Loucy (cell line): ENCODE results near the gene ZFYVE28.

ENCODE experiments used
- EZH2phosphoT487 ChIP-seq: fragments of 200-600 bp; IDR thresholded peaks from 2 replicates; pipeline ENCODE4 v1.6.1; 2018; ENCODE audit warnings: antibody characterized with exemption, mild to moderate bottlenecking, moderate library complexity, borderline replicate concordance
- TF ChIP-seq, protein P1 (sequence below): fragments of 200-600 bp; sonication (generic); conservative IDR thresholded peaks from 2 replicates; pipeline ENCODE4 v1.5.1; 2014; ENCODE audit warnings: mild to moderate bottlenecking, antibody characterized with exemption, low read length

- TF ChIP-seq, protein P1, sequence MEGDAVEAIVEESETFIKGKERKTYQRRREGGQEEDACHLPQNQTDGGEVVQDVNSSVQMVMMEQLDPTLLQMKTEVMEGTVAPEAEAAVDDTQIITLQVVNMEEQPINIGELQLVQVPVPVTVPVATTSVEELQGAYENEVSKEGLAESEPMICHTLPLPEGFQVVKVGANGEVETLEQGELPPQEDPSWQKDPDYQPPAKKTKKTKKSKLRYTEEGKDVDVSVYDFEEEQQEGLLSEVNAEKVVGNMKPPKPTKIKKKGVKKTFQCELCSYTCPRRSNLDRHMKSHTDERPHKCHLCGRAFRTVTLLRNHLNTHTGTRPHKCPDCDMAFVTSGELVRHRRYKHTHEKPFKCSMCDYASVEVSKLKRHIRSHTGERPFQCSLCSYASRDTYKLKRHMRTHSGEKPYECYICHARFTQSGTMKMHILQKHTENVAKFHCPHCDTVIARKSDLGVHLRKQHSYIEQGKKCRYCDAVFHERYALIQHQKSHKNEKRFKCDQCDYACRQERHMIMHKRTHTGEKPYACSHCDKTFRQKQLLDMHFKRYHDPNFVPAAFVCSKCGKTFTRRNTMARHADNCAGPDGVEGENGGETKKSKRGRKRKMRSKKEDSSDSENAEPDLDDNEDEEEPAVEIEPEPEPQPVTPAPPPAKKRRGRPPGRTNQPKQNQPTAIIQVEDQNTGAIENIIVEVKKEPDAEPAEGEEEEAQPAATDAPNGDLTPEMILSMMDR: no peak
- TF ChIP-seq EZH2phosphoT487: no peak
Observed at GRCh38 chr4:2451036-2451520, 32.6 kb upstream of the ZFYVE28 start.
